Cardiac septum (tissue), 1 donor: ENCODE data around the gene STMND1. TPM values are rescaled to one million over a fixed set of nuclear protein-coding genes. Genes with fewer than 3 reads are reported as not detected.
"Not testable (repeated sequence)": the region's sequence is repeated elsewhere in the genome, so short reads cannot be mapped to it uniquely, and the experiment has no call there.

Source experiments
- DNase-seq: peaks from one replicate; pipeline ENCODE4 v3.0.0-alpha.2; 2020; ENCODE audit warnings: low spot score
- intact Hi-C: fragments of 100-400 bp; cut with DNase I; formaldehyde crosslinking; loops from one replicate; pipeline ENCODE4 v1.14.0; 2022
- long read RNA-seq: library from polyadenylated mRNA; unstranded; transcript quantifications from one replicate; pipeline ENCODE4 v2.0.0, GENCODE V29; 2021
- total RNA-seq: library from RNA; stranded (reverse); fragmentation: NEBNext Ultra II Directional; extraction: Animal tissue kit (Norgen Biotek cat#: 25700); gene quantifications from one replicate; pipeline ENCODE4 v1.2.1, GENCODE V29; 2021
- donor health status: DM: no; HTN: no; CAD: no.

STMND1 gene
- not detected for total RNA-seq
- long read RNA-seq: 0 reads

DNA sequence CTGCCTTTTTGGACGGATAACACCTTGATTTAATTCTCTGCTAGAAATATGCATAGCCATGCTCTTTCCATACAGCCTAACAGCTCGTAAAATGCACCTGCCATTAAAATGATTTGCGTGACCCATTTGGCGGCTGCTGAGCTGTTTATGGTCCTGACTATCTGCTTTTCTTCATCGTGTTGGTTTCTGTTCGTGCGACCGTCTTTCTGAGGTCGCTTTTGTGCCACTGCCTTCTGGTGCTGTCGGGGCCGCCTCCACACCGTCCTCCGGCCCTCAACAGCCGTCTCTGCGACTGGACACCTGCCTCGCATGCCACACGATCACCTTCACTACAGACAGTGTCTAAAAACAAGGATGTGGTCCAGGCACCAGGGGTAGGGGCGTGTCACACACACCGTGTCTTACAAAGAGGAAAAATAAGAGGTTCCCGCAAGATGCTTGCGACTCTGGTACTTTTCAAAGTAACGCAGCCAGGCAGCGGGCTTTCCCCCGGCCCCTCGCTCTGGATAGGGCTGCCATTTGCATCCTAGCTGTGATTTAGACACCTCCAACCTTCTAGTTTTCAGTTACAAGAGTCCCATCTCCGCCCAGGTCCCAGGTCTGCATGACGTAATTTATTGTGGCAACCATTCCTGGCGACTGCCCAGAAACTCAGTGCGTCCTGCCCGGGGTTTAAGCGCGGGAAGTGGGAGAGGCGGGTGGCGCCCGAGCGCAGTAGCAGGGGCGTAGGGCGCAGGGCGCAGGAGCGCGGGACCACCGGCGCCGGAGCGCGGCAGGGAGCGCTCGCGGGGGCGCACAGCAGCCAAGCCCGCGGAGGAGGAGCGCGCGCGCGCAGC is at the start of gene STMND1:
TSS of gene STMND1 (plus strand) at position 629 of the 836 bp plus-strand sequence. CDS start 208 bp downstream, outside the sequence.
- intact Hi-C loops: no loop called here
- DNase-seq: no peak

- intact Hi-C loops: no loop called here
- no peak for DNase-seq
Observed at GRCh38 chr6:17054647-17055046, 47.2 kb upstream of the STMND1 start.

DNA sequence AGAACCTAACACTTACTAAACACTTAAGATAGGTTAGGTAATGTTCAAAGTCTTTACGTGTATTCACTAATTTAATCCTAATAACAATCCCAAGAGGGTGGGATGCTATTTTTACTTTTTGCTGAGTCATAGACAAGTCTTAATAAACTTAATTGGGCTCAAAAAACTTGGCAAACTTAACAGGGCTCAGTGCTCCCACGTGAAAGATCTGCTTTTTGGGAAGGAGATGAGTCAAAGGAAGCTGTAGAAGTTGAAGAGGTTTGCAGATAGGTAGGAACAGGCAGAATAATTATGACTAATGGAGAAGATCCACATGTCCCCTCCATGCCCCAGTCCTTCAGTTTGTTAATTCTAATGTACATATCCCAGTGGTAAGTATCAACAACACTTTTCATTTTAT is 44.5 kb upstream of the STMND1 start:
- intact Hi-C loops: no loop called here
- no peak for DNase-seq

GRCh38 chr6:17058550-17058949 is 43.3 kb upstream of the STMND1 start:
- intact Hi-C loops: no loop called here
- DNase-seq: no peak

GRCh38 chr6:17059022-17059421 is 42.8 kb upstream of the STMND1 start:
- no peak for DNase-seq
- intact Hi-C loops: no loop called here

GRCh38 chr6:17059850-17060249 is 42.0 kb upstream of the STMND1 start:
- intact Hi-C loops: no loop called here

GRCh38 chr6:17061097-17061496 is 40.8 kb upstream of the STMND1 start:
- intact Hi-C loops: no loop called here
- DNase-seq: no peak

More at GRCh38 chr6:17059850-17060249, 42.0 kb upstream of the STMND1 start:
- no peak for DNase-seq

DNA sequence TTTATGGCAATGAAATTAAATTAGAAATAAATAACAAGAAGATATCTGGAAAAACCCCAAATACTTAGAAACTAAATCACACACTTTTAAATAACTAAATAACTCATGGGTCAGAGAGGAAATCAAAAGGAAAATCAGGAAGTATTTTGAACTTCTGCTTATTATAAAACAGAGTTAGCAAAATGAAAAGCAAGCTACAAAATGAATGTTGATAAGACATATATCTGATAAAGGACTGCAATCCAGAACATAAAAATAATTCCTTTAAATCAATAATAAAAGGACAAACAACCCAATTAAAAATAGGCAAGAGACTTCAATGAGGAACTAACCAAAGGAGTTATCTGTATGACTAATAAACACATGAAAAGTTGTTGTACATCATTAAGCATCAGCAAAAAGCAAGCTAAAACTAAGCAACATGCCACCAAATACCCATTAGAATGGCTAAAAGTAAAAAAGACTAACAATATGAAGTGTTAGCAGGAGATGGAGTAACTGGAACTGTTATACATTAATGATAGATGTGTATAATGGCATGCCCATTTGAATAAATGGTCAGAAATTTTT is 38.9 kb upstream of the STMND1 start:
- DNase-seq: no peak
- intact Hi-C loops: no loop called here

DNA sequence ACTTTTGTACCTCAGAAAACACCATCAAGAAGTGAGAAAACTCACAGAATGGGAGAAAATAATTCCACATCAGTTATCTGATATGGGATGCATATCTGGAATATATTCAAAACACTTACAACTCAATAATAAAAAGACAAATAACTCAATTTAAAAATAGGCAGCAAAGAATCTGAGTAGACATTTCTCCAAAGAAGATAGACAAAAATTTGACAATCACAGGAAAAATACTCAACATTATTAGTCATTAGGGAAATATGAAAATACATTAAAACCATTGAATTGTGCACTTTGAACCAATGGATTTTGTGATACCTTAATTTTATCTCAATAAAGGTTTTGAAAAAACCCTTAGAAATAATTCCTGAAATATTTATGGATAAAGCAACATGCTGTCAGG is 36.9 kb upstream of the STMND1 start:
- intact Hi-C loops: no loop called here
- DNase-seq: no peak

DNA sequence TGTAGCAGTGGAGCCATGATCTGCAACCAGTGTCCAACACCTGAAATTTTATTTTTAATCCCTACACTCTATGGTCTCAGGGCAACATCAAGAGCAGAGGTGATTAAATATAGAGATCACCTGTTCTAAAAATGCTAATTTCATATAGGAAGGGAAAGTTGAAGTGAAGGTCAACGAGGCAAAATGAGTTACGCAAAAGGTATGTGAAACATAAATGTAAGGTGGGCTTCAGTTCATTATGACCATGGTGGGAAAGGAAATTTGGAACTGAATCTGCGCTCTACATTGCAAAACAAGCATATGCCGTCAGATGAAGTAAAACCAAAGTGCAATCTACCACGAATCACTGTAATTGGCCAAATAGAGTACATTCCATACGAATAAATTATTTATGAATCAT is 35.2 kb upstream of the STMND1 start:
- intact Hi-C loops: no loop called here
- no peak for DNase-seq

DNA sequence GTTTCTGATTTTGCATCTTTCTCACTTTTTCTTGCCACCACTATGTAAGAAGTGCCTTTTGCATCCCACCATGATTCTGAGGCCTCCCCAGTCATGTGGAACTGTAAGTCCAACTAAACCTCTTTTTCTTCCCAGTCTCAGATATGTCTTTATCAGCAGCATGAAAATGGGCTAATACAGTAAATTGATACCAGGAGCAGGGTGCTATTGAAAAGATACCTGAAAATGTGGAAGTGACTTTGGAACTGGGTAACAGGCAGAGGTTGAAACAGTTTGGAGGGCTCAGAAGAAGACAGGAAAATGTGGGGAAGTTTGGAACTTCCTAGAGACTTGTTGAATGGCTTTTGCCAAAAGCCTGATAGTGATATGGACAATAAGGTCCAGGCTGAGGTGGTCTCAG is 32.9 kb upstream of the STMND1 start:
- DNase-seq, intact Hi-C loops: not testable (repeated sequence)

- intact Hi-C loops, DNase-seq: not testable (repeated sequence)
Observed at GRCh38 chr6:17070400-17070799, 31.4 kb upstream of the STMND1 start.

DNA sequence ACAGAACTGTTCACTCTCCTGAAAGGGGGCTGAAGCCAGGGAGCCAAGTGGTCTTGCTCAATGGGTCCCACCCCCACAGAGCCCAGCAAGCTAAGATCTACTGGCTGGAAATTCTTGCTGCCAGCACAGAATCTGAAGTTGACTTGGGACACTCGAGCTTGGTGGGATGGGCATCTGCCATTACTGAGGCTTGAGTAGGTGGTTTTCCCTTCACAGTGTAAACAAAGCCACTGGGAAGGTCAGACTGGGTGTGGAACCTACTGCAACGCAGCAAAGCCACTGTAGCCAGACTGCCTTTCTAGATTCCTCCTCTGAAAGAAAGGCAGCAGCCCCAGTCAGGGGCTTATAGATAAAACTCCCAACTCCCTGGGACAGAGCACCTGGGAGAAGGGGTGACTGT is 28.3 kb upstream of the STMND1 start:
- DNase-seq, intact Hi-C loops: not testable (repeated sequence)

DNA sequence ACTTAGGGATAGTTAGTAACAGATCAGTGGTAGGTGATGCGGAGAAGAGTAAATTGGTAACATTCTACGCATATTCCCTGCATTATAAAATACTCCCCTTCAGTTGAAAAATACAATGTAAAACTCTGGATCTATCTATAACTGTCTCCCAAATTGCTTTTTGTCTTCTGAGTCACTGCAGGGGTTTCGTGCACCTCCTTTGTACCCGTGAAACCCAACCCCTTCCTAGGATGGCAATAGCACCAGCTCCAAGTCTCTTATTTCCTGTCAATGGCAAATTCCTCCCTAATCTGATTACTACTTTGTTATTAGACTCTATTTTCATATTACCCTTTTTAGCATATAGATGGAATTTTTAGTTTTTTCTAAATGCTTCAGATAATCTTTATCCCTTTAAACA is 20.6 kb upstream of the STMND1 start:
- DNase-seq: no peak
- intact Hi-C loops: loop anchor here (10.0 kb wide), 1 partner anchor 566 kb away; no protein-coding TSS in a partner anchor

DNA sequence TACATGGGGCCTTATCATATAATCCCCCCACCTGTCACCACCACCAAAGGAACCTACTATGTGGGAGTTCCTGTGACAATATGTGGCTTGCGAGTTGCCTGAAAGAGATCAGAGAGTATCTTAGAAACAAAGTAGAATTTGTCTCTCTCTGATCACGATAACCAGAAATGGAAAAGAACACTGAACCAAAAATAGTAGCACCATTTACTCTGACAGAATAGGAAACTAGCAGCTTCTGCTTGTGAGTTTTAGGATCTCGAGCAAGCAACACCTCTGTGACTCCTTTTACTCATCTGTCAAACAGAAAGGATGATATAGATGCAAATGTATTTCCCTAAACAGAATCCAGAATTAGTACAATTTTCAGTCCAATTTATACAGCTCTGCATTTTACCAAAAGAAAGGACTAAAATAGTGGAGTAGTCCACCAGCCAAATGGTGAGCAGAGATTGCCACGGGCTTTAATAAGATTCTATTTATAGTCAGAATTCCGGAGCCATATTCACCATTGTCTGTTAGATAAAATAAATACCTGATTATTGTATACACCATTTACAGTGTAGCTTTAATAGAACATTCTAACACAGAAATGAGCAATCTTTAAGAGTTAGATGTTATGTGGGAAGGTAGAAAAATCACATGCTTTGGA is 19.9 kb upstream of the STMND1 start:
- intact Hi-C loops: loop anchor here (10.0 kb wide), 1 partner anchor 567 kb away; no protein-coding TSS in a partner anchor
- DNase-seq: no peak

- intact Hi-C loops: loop anchor here (10.0 kb wide), 1 partner anchor 569 kb away; no protein-coding TSS in a partner anchor
- DNase-seq: no peak
Observed at GRCh38 chr6:17083397-17083796, 18.5 kb upstream of the STMND1 start.

DNA sequence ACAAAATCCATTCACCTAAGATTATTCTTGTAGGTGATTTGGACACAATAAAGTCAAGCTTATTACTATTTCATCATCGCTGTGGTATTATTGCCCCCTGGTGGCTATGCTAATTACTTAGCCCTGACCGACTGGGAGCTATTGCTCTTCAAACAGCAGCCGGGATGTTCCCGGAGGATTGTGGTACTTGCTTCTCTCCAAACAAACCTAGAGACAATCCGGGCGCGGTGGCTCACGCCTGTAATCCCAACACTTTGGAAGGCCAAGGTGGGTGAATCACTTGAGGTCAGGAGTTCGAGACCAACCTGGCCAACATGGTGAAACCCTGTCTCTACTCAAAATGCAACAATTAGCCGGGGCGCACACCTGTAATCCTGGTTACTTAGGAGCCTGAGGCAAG is 15.4 kb upstream of the STMND1 start:
- no peak for DNase-seq
- intact Hi-C loops: loop anchor here (5.0 to 10.0 kb wide), 3 partner anchors 129 to 754 kb away; no protein-coding TSS in a partner anchor

GRCh38 chr6:17088091-17088611 is 13.7 kb upstream of the STMND1 start:
- intact Hi-C loops: loop anchor here (5.0 to 10.0 kb wide), 3 partner anchors 131 to 756 kb away; no protein-coding TSS in a partner anchor
- no peak for DNase-seq

DNA sequence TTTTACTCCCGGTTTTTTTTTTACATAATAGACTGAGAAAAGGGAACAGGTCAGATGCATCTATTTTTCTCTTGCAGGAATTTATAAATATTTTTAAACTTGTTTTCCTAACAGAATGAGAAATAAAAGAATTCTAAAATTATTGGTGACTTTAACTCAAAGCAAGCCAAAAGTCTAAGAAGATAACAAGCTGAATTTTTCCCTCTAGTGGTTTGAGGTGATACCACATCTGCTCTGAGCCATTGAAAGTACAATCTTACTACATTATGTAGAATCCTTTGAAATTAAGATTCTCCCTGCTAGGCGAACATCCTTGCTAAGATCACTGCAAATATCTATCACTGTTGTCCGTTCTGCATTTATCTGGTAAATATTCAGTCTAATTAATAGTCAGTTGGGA is 10.7 kb upstream of the STMND1 start:
- intact Hi-C loops: no loop called here
- DNase-seq: no peak

DNA sequence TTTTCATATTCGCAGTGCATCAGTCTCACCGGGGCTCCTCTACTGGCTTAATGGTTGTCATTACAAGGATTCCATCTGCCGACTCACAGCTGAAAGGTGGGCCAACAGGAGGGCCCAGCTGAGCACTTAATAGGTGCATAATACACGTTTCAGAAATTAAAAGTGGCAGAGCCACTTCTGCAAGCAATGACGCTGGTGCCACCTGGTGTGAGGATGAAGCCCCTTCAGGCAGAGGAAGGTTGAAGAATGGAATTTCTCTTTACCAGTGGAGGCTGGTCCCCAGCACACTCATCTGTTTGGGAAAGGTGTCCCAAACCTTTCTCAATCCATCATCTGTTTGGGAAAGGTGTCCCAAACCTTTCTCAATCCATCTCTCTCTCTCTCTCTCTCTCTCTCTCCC is 8.2 kb upstream of the STMND1 start:
- no peak for DNase-seq
- intact Hi-C loops: no loop called here
